HUES6 (cell line): Measurements from ENCODE around the gene RNF144A.

ENCODE experiments used
- H3K27ac ChIP-seq: 2 replicates; pipeline ENCODE4 v1.7.0; 2013; ENCODE audit warnings: low read depth, mild to moderate bottlenecking, low read length, inconsistent platforms
- H3K27me3 ChIP-seq: 2 replicates; pipeline ENCODE4 v1.6.1; 2013; ENCODE audit warnings: low read length; ENCODE audit not compliant: control insufficient read depth, insufficient read depth
- H3K36me3 ChIP-seq: 2 replicates; pipeline ENCODE4 v1.6.1; 2013; ENCODE audit warnings: low read length; ENCODE audit not compliant: control insufficient read depth, insufficient read depth
- H3K4me1 ChIP-seq: 2 replicates; pipeline ENCODE4 v1.6.1; 2013; ENCODE audit warnings: low read length; ENCODE audit not compliant: control insufficient read depth, insufficient read depth
- H3K4me3 ChIP-seq: 2 replicates; pipeline ENCODE4 v1.5.1; 2013; ENCODE audit warnings: low read depth, low read length
- H3K9ac ChIP-seq: one replicate; pipeline ENCODE4 v1.6.1; 2013; ENCODE audit warnings: mild to moderate bottlenecking, low read length
- H3K9me3 ChIP-seq: 2 replicates; pipeline ENCODE4 v1.6.1; 2013; ENCODE audit warnings: low read depth, low read length; ENCODE audit not compliant: control insufficient read depth, insufficient read depth

Gene RNF144A

DNA sequence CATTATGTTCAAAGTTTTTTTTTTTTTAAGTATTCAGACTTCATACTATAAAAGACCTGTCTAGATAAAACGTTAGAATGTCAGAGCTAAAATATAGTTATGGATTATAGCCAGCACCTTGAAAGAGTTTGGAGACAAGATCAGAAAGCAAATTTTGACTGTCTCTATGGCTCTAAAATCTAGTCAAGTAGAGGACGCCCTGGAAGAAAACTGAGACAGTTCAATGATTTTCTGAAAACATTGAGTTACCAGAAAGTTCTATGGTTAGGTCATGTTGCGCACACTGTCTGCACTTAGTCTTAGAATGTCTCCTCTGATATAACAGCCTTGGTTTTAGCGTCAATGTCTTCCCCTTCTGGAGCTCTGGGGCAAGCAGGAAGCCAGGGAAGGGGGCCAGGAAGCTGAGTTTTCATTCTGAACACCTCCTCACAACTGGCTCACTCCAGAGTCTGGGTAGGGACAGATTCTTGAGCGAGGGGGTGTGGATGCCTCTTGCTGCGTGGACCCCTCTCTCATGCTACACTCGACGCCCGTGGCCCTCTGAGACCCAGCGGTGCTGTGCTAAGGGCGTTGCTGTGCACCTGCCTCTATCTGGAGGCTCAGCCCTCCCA is 99.5 kb downstream of the RNF144A start:
- no peak overlapping the region for H3K27ac ChIP-seq
- no peaks in the 10 kb centered on the region for H3K4me1 ChIP-seq
- peaks cover 9% of the 10 kb centered on the region for H3K36me3 ChIP-seq
- H3K4me3 ChIP-seq, result no peak overlapping the region
- H3K27me3 ChIP-seq, result no peaks in the 10 kb centered on the region
- H3K9ac ChIP-seq, result no peak overlapping the region
- no peaks in the 10 kb centered on the region for H3K9me3 ChIP-seq

DNA sequence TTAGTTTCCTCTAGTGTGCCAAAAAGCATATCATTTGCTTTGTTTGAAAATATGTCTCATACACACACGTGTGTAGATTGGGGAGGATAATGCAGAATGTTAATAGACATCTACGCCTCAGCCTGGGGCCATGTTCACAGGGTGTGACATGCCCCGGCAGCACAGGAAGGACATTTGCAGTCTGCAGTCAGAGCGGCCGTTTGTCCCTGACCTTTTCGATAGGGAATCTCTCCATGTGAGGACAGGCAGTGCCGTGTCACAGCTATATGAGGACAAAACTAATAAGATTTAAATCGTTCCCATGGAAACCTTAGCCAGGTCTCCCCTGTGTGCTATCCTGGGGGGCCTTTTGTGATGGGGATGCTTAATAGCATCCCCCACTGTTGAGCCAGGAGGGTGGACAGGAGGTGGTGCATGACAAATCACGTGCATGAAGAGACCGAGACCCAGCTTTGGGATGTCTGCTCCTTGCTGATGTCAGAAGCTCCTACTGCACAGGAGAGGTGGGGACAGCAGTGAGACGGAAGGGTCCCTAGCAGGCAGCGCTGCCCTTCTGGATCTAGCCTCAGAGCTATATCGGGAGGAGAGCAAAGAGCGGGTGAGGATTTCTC is 100.6 kb downstream of the RNF144A start:
- Histone ChIP-seq H3K36me3 (peaks cover 9% of the 10 kb centered on the region), H3K9ac (no peak overlapping the region), H3K4me3 (no peak overlapping the region), H3K9me3 (no peaks in the 10 kb centered on the region), H3K27ac (no peak overlapping the region), H3K27me3 (no peaks in the 10 kb centered on the region), H3K4me1 (no peaks in the 10 kb centered on the region)

DNA sequence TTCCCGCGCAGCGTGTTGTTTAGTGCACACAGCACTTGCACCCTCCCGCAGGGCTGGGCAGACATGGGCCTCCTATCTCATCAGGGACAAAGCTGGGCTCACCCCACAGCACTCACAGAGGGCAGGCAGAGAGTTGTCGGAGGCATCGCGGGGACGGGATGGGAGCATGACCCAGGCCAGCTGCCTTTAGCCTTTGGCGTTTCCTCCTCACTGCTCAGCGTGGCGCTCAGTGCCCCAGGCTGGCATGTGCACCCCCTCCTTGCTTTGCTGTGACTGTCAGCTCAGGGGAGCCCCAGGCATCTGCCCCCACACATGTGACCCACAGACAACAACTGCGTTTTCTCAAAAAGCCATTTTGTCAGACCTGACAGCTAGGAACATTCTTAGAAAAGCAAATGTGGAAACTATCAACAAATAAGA is 101.1 kb downstream of the RNF144A start:
- Histone ChIP-seq H3K27me3 (no peaks in the 10 kb centered on the region), H3K4me1 (no peaks in the 10 kb centered on the region), H3K9me3 (no peaks in the 10 kb centered on the region), H3K9ac (no peak overlapping the region), H3K36me3 (peaks cover 9% of the 10 kb centered on the region), H3K27ac (no peak overlapping the region), H3K4me3 (no peak overlapping the region)

DNA sequence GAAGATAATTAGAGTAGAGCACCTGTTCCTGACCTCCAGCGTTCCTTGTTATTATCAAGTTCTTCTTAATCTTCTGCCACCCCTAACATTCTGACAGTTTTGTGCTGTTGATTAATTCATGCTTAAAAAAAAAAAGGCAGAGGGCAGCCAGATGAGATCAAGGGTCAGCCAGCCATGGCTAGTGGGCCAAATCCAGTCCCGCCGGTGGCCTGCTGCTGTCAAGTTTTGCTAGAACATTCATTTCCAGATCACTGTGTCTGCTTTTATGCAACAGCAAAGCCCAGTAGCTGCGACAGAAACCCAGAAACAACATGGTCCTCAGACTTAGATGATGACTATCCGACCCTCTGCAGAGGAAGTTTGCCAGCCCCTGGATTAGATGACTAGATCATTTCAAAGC is 101.6 kb downstream of the RNF144A start:
- no peak overlapping the region for H3K27ac ChIP-seq
- H3K27me3 ChIP-seq, result no peaks in the 10 kb centered on the region
- H3K36me3 ChIP-seq, result peaks cover 9% of the 10 kb centered on the region
- no peak overlapping the region for H3K9ac ChIP-seq
- H3K9me3 ChIP-seq, result no peaks in the 10 kb centered on the region
- no peaks in the 10 kb centered on the region for H3K4me1 ChIP-seq
- no peak overlapping the region for H3K4me3 ChIP-seq

DNA sequence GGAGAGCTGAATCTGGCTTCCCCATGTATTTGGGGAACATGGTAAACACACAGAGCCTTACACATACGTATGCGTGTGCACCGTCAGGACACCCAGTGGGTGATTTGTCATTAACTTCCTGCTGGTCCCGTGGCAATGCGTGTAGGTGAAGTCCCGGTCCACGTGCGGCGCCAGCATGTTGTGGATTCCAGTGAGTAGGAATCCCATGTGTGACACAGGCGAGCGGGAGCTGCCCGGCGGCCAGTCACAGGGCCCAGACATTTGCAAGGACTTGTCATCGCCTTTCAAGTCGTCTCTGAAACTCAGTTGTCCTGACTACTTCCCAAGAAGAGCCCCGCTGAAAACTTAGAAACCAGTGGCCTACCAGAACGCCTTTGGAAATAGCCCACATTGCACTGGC is 102.0 kb downstream of the RNF144A start:
- no peaks in the 10 kb centered on the region for H3K27me3 ChIP-seq
- no peaks in the 10 kb centered on the region for H3K4me1 ChIP-seq
- peaks cover 10% of the 10 kb centered on the region for H3K36me3 ChIP-seq
- no peak overlapping the region for H3K27ac ChIP-seq
- H3K4me3 ChIP-seq, result no peak overlapping the region
- H3K9ac ChIP-seq, result no peak overlapping the region
- H3K9me3 ChIP-seq, result no peaks in the 10 kb centered on the region

DNA sequence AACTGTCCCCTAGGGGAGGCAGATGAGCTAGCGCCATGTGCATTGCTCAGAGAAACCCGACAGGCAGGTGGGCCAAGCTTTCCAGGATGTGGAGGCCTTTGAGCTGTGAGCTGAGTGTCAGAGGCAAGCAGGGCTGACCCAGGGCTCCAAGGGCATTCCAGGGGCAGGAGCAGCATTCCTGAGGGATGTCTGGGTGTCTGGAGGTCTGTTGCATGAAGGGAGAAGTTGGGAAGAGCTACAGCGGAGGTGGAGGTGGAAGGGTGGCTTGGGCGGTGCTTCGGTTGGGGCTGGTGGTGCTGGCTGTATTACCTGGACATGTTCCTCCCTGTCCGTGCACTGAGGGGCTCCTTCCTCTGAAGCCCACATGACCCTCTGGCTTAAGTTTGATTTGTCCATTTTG is 102.8 kb downstream of the RNF144A start:
- Histone ChIP-seq H3K27me3 (no peaks in the 10 kb centered on the region), H3K9ac (no peak overlapping the region), H3K27ac (no peak overlapping the region), H3K9me3 (no peaks in the 10 kb centered on the region), H3K4me3 (no peak overlapping the region), H3K4me1 (no peaks in the 10 kb centered on the region), H3K36me3 (peaks cover 18% of the 10 kb centered on the region)

DNA sequence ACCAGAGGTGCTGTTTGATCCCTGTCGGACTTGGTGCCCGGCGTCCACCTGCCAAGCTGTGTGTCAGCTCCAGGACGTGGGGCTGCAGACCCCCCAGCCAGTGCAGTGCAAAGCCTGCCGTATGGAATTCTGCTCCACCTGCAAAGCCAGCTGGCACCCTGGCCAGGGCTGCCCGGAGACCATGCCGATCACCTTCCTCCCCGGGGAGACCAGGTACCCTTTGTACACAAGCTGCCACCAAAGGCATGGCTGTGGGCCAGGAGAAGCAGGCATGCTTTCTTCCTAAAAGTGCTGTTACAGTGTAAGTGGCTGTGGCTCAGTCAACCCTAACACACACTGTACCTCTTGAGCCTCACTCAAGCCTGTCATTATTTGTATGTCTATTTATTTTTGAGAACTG is 103.3 kb downstream of the RNF144A start:
- Histone ChIP-seq H3K4me1 (no peaks in the 10 kb centered on the region), H3K27me3 (no peaks in the 10 kb centered on the region), H3K36me3 (peaks cover 19% of the 10 kb centered on the region), H3K9me3 (no peaks in the 10 kb centered on the region), H3K27ac (no peak overlapping the region), H3K9ac (no peak overlapping the region), H3K4me3 (no peak overlapping the region)

DNA sequence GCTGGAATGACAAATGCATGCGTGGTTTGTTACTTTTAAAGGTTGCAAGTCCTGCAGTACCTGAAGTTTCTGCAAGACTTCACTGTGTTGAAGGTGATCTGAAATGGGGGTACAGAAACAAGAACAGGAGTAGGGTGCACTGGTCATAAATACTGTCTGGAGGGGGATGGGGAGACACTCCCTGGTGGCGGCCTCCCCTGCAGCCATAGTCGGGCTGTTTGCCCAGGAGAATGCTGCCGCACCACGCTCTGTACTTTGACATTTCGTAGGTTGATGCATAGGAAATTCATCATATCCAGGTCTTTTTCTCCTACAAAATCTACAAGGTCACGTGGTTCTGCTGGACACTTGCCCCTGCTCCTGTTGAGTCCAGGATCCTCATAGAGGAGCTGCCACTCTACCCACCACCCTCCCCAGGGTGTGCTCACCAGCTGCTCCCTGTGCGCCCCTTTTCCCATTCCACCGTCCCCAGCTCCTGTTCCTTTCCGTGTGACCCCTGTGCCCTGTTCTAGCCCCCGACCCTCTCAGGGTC is 103.8 kb downstream of the RNF144A start:
- Histone ChIP-seq H3K9ac (no peak overlapping the region), H3K4me1 (no peaks in the 10 kb centered on the region), H3K27me3 (no peaks in the 10 kb centered on the region), H3K27ac (no peak overlapping the region), H3K36me3 (peaks cover 19% of the 10 kb centered on the region), H3K9me3 (no peaks in the 10 kb centered on the region), H3K4me3 (no peak overlapping the region)

DNA sequence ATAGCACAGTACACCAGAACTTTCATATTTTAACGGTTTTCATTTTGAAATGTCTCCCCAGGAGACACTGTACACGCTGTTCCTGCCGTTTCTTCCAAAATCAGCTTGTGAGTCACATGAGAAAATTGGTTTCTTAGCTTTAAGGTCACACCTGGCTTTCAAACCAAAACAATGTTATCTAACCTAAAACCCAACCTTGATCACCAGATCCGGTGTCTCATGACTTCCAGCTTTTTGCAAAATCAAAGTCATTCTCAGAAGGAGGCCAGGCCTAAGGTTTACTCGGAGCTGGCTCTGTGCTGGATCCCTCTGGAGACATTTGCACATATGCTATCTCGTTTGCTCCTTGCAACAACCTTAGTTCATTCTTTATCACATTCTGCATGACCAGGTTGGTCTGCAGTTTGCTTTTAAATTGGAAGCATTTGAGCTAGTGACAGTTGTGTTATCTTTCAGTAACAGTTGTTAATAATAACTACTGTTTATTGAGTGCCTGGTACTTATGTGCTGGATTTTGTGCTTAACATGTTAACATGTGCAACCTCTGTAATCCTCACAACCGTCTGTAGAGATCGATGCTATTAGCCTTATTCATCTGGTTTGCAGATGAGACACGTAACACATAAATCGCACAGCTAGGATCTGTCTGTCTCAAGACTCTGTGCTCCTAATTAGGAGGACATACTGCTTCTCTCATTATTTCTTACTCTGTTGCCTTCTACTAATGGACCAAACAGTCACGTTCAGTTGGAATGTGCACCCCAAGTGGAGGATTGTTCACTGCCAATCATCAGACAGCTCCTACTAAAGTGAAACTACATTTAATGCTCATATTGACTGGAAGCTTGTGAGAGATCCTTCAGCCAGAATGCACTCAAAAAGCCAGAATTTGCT is 105.5 kb downstream of the RNF144A start:
- H3K4me1 ChIP-seq, result no peaks in the 10 kb centered on the region; the same call in 1 of the 2 replicates
- no peak overlapping the region for H3K4me3 ChIP-seq
- no peak overlapping the region for H3K9ac ChIP-seq
- no peaks in the 10 kb centered on the region for H3K27me3 ChIP-seq
- peaks cover 19% of the 10 kb centered on the region for H3K36me3 ChIP-seq
- no peak overlapping the region for H3K27ac ChIP-seq
- no peaks in the 10 kb centered on the region for H3K9me3 ChIP-seq

DNA sequence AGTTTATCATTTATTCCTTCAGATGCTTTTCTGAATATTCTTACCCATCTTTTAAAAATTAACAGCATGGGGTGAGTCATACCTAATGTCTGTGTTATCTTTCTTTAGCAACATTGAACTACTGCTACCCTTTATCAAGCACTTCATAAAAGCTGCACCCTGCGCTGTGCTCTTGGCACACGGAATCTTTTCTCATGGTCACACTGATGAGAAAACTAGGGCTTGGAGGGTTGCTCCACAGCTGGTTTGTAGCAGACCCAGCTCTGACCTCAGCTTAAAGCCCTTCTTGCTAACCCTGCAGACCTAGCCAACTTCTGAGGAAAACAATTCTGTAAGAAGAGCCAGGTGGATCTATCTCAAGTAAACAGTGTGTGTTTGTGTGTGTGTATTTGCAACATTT is 106.3 kb downstream of the RNF144A start:
- peaks cover 23% of the 10 kb centered on the region for H3K36me3 ChIP-seq
- H3K27ac ChIP-seq, result no peak overlapping the region
- H3K4me3 ChIP-seq, result no peak overlapping the region
- H3K27me3 ChIP-seq, result no peaks in the 10 kb centered on the region
- H3K4me1 ChIP-seq, result no peaks in the 10 kb centered on the region; the same call in 1 of the 2 replicates
- H3K9me3 ChIP-seq, result no peaks in the 10 kb centered on the region
- H3K9ac ChIP-seq, result no peak overlapping the region

DNA sequence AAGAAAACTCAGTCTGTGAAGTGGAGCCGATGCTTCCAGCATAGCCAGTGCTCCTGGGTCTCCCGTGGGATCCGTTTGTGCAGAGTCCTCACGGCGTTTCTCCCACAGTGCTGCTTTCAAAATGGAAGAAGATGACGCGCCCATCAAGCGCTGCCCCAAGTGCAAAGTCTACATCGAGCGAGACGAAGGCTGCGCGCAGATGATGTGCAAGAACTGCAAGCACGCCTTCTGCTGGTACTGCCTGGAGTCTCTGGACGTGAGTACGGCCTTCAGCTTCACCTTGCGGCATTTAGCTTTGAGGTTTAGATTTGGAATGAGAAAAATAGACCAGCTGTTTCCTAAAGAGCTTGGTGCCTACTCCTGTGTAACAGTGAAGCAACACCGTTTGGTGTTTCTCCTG is 107.0 kb downstream of the RNF144A start:
- no peak overlapping the region for H3K9ac ChIP-seq
- no peaks in the 10 kb centered on the region for H3K9me3 ChIP-seq
- H3K4me1 ChIP-seq, result no peaks in the 10 kb centered on the region; the same call in 1 of the 2 replicates
- H3K27me3 ChIP-seq, result no peaks in the 10 kb centered on the region
- peaks cover 23% of the 10 kb centered on the region for H3K36me3 ChIP-seq
- H3K27ac ChIP-seq, result no peak overlapping the region
- H3K4me3 ChIP-seq, result no peak overlapping the region
